Measurements from ENCODE around the gene MACF1. TPM values are rescaled to one million over a fixed set of nuclear protein-coding genes. Genes with fewer than 3 reads are reported as not detected.

Gene MACF1
- total and polyA plus RNA-seq, 2 donors from 2014 or later: 65.7 to 387 TPM

GRCh38 chr1:39268112-39268581, 63.7 kb downstream of the MACF1 start:
- Histone ChIP-seq H3K27ac (ENCODE audit: low read depth in 2 of 2, low read length in 2 of 2) (peak overlapping the region in 1 of 2 donors; percentile 38), H3K27me3 (ENCODE audit: control insufficient read depth, insufficient read depth, low read length) (no peaks in the 10 kb centered on the region), H3K9ac (ENCODE audit: low read length in 3 of 3) (peak overlapping the region in 2 of 3 donors; percentile 21 to 60), H3K4me1 (ENCODE audit: control insufficient read depth in 2 of 3, insufficient read depth in 2 of 3, low read depth in 1 of 3, low read length in 3 of 3) (peaks cover 5 to 10% (median 10%) of the 10 kb centered on the region in 3 donors), H3K9me3 (ENCODE audit: control insufficient read depth in 2 of 3, insufficient read depth in 1 of 3, low read length in 3 of 3) (no peaks in the 10 kb centered on the region), H3K36me3 (ENCODE audit: control insufficient read depth in 2 of 3, insufficient read depth in 3 of 3, low read length in 3 of 3) (no peaks in the 10 kb centered on the region), H3K4me3 (ENCODE audit: low read length in 3 of 3) (peak overlapping the region; percentile 18 to 45 (median 21))
- intact Hi-C loops (cut with DNase I): no loop called here
- TF ChIP-seq, protein P1, sequence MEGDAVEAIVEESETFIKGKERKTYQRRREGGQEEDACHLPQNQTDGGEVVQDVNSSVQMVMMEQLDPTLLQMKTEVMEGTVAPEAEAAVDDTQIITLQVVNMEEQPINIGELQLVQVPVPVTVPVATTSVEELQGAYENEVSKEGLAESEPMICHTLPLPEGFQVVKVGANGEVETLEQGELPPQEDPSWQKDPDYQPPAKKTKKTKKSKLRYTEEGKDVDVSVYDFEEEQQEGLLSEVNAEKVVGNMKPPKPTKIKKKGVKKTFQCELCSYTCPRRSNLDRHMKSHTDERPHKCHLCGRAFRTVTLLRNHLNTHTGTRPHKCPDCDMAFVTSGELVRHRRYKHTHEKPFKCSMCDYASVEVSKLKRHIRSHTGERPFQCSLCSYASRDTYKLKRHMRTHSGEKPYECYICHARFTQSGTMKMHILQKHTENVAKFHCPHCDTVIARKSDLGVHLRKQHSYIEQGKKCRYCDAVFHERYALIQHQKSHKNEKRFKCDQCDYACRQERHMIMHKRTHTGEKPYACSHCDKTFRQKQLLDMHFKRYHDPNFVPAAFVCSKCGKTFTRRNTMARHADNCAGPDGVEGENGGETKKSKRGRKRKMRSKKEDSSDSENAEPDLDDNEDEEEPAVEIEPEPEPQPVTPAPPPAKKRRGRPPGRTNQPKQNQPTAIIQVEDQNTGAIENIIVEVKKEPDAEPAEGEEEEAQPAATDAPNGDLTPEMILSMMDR (IDR thresholded peaks at IDR 0.05; ENCODE audit: borderline replicate concordance, extremely low read depth, insufficient read depth): no peak
- DNase-seq: peak in 4 of 5 donors; percentile 49 to 86 (median 66)
- FAIRE-seq: no peak

GRCh38 chr1:39268906-39269305, 64.4 kb downstream of the MACF1 start:
- Histone ChIP-seq H3K9ac (ENCODE audit: low read length in 3 of 3) (peak overlapping the region in 2 of 3 donors; percentile 21 to 60), H3K36me3 (ENCODE audit: control insufficient read depth in 2 of 3, insufficient read depth in 3 of 3, low read length in 3 of 3) (no peaks in the 10 kb centered on the region), H3K4me1 (ENCODE audit: control insufficient read depth in 2 of 3, insufficient read depth in 2 of 3, low read depth in 1 of 3, low read length in 3 of 3) (peaks cover 5 to 10% (median 10%) of the 10 kb centered on the region in 3 donors), H3K27me3 (ENCODE audit: control insufficient read depth, insufficient read depth, low read length) (no peaks in the 10 kb centered on the region), H3K27ac (ENCODE audit: low read depth in 2 of 2, low read length in 2 of 2) (peak overlapping the region in 1 of 2 donors; percentile 28), H3K4me3 (ENCODE audit: low read length in 3 of 3) (peak overlapping the region in 1 of 3 donors; percentile 45), H3K9me3 (ENCODE audit: control insufficient read depth in 2 of 3, insufficient read depth in 1 of 3, low read length in 3 of 3) (no peaks in the 10 kb centered on the region)
- intact Hi-C loops (cut with DNase I): no loop called here
- FAIRE-seq (no peak), DNase-seq (peak in 1 of 5 donors; percentile 19)
- TF ChIP-seq, protein P1 (IDR thresholded peaks at IDR 0.05; ENCODE audit: borderline replicate concordance, extremely low read depth, insufficient read depth): no peak

DNA sequence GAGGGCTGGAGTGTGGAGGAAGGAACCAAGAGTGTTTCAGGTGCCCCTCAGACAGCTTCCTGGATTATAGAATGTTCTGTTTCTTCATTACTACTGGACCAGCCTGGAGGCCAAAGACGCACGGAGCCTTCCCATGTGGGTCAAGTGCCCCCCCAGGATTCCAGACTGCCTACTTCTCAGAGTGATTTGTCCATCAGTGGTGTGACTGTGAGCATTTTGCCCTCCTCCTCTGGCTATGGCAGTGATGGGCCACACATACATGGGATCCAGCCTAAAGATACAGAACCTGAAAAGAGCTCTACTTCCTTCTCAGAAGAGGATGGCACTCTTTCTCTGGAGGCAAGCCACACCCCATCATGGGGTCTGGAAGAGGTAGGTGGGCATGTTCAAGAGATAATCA, 64.9 kb downstream of the MACF1 start:
- DNase-seq: no peak
- no peak overlapping the region for H3K4me3 ChIP-seq (ENCODE audit: low read length in 3 of 3)
- no peaks in the 10 kb centered on the region for H3K9me3 ChIP-seq (ENCODE audit: control insufficient read depth in 2 of 3, insufficient read depth in 1 of 3, low read length in 3 of 3)
- FAIRE-seq: no peak
- peaks cover 5 to 10% (median 10%) of the 10 kb centered on the region in 3 donors for H3K4me1 ChIP-seq (ENCODE audit: control insufficient read depth in 2 of 3, insufficient read depth in 2 of 3, low read depth in 1 of 3, low read length in 3 of 3)
- no peaks in the 10 kb centered on the region for H3K27me3 ChIP-seq (ENCODE audit: control insufficient read depth, insufficient read depth, low read length)
- TF ChIP-seq, protein P1 (IDR thresholded peaks at IDR 0.05; ENCODE audit: borderline replicate concordance, extremely low read depth, insufficient read depth): no peak
- H3K9ac ChIP-seq (ENCODE audit: low read length in 3 of 3): peak overlapping the region in 1 of 3 donors; percentile 20
- H3K27ac ChIP-seq (ENCODE audit: low read depth in 2 of 2, low read length in 2 of 2): peak overlapping the region in 1 of 2 donors; percentile 28
- intact Hi-C loops (cut with DNase I): no loop called here
- no peaks in the 10 kb centered on the region for H3K36me3 ChIP-seq (ENCODE audit: control insufficient read depth in 2 of 3, insufficient read depth in 3 of 3, low read length in 3 of 3)

Data from kidney (tissue), 14 donors.